Measurements from ENCODE around the gene RDX. TPM values are rescaled to one million over a fixed set of nuclear protein-coding genes. Genes with fewer than 3 reads are reported as not detected.
A peak's percentile ranks its signal among the peaks of the same experiment; 100 is the strongest.

RDX gene
- total and polyA plus RNA-seq, 9 of the 15 experiments (the other 6 are each of a cell fraction or from before 2014, with no cell fraction given) = 35.6 to 62.1 (median 54.3) TPM

- Histone ChIP-seq H3K9ac (ENCODE audit: insufficient read depth in 1 of 2, low read depth in 2 of 2, low read length in 2 of 2) (no peak overlapping the region), H3K4me2 (ENCODE audit: insufficient read depth, low read length) (no peak overlapping the region), H3K36me3 (ENCODE audit: control insufficient read depth, insufficient read depth, low read length) (peaks cover 9% of the 10 kb centered on the region; the same call in 2 of the 3 replicates), H2AFZ (ENCODE audit: low read depth, low read length) (no peak overlapping the region), H3K9me3 (replicated peaks; ENCODE audit: control insufficient read depth, insufficient read depth, low read depth, low read length) (no peaks in the 10 kb centered on the region), H3K9me1 (ENCODE audit: control insufficient read depth, insufficient read depth, low read length) (no peaks in the 10 kb centered on the region), H3K4me3 (no peak overlapping the region), H4K20me1 (replicated peaks; ENCODE audit: control insufficient read depth, insufficient read depth, low read length) (no peaks in the 10 kb centered on the region), H3K27me3 (ENCODE audit: control insufficient read depth in 2 of 2, insufficient read depth in 2 of 2, low read length in 2 of 2) (no peaks in the 10 kb centered on the region), H3K27ac (ENCODE audit: extremely low read depth, low read depth, low read length) (peak overlapping the region; percentile 15; the same call in 1 of the 3 replicates), H3K79me2 (ENCODE audit: control insufficient read depth, insufficient read depth, low read length) (no peaks in the 10 kb centered on the region), H3K4me1 (replicated peaks in 1 of 2; ENCODE audit: control insufficient read depth in 2 of 2, insufficient read depth in 2 of 2, low read length in 2 of 2) (peaks cover 0 to 7% of the 10 kb centered on the region in 2 experiments; a peak in 1 of 5 replicates)
- no TSS peak for BruUV-seq (replicated peaks)
- WGBS (ENCODE audit: insufficient coverage, low coverage, missing lambda C conversion rate) = 25% methylated on average over 8 of the region's 9 CpGs
- ChIA-PET CTCF (ENCODE audit: low intra/inter-chr PET ratio) (no interaction called here), POLR2A (interaction anchor here (2.7 kb wide), 1 partner anchor 10 kb away, joined by 7 read pairs; no protein-coding TSS in a partner anchor)
- in situ Hi-C loops (cut with MboI) = no loop called here
- peak in 1 of 4 experiments; percentile 31 for DNase-seq (ENCODE audit: extremely low read depth in 1 of 4, low spot score in 3 of 4)
- FAIRE-seq = no peak
- no peak for ATAC-seq
- intact Hi-C loops (cut with micrococcal nuclease) = no loop called here
- TF ChIP-seq CBX8 (IDR thresholded peaks at IDR 0.05; ENCODE audit: borderline replicate concordance, extremely low read depth, low read depth, low read length, poor library complexity, severe bottlenecking) (no peak), SMARCA4 (IDR thresholded peaks at IDR 0.05) (no peak), FOXK2 (conservative IDR thresholded peaks at IDR 0.05 in 1 of 2, IDR thresholded peaks at IDR 0.05 in 1 of 2; ENCODE audit: low read depth in 2 of 2) (no peak), TAF9B (IDR thresholded peaks at IDR 0.05; ENCODE audit: partially characterized antibody) (no peak), MCM5 (IDR thresholded peaks at IDR 0.05; ENCODE audit: low read depth) (no peak), TOE1 (IDR thresholded peaks at IDR 0.05; ENCODE audit: borderline replicate concordance) (no peak), TOE1 (CRISPR knock-in tag; IDR thresholded peaks at IDR 0.05; ENCODE audit: borderline replicate concordance, low read depth) (no peak), RNF219 (CRISPR knock-in tag; IDR thresholded peaks at IDR 0.05) (no peak), MTA1 (IDR thresholded peaks at IDR 0.05; ENCODE audit: borderline replicate concordance) (no peak), JUNB (CRISPR knock-in tag; conservative IDR thresholded peaks at IDR 0.05) (no peak), GTF2A2 (tag; IDR thresholded peaks at IDR 0.05) (no peak), CHD4 (IDR thresholded peaks at IDR 0.05; ENCODE audit: insufficient read depth, insufficient replicate concordance, low read depth, low read length, poor library complexity, severe bottlenecking) (no peak), NRF1 (conservative IDR thresholded peaks at IDR 0.05 in 1 of 2, IDR thresholded peaks at IDR 0.05 in 1 of 2) (no peak), TEAD1 (CRISPR knock-in tag; IDR thresholded peaks at IDR 0.05) (peak in 1 of 2 experiments; percentile 84; a peak in 2 of 4 replicates), NR2C2 (CRISPR knock-in tag; IDR thresholded peaks at IDR 0.05) (no peak), NR2C2 (tag; IDR thresholded peaks at IDR 0.05) (peak; percentile 76), SRSF1 (IDR thresholded peaks at IDR 0.05; ENCODE audit: low read depth, low read length) (no peak), POLR3A (IDR thresholded peaks at IDR 0.05; ENCODE audit: borderline replicate concordance, extremely low read depth, insufficient read depth, insufficient read length) (no peak)
Measured at GRCh38 chr11:110158317-110159200, 137.9 kb downstream of the RDX start.

Data from K562 (cell line).